GM13977 (cell line): ENCODE data around the gene PPP1CA.
A peak's percentile ranks its signal among the peaks of the same experiment; 100 is the strongest.

Experiments
- DNase-seq: peaks from one replicate; pipeline ENCODE4 v3.0.0; 2012; ENCODE audit warnings: low spot score
- in situ Hi-C: fragments of 300-500 bp; cut with MboI; formaldehyde crosslinking; loops from one replicate; pipeline ENCODE4 v1.12.0; 2022; ENCODE audit warnings: low sequenced_read_pairs, low pct_unique_long_range_greater_than_20kb, mixed read lengths, inconsistent platforms; ENCODE audit not compliant: unreplicated experiment
- TF ChIP-seq, protein P1 (sequence below): IDR thresholded peaks from 2 replicates; pipeline ENCODE4 v1.5.1; 2012; ENCODE audit warnings: mild to moderate bottlenecking, control low read depth; ENCODE audit not compliant: insufficient read depth; ENCODE audit errors: extremely low read depth, missing control alignments

The PPP1CA gene

DNA sequence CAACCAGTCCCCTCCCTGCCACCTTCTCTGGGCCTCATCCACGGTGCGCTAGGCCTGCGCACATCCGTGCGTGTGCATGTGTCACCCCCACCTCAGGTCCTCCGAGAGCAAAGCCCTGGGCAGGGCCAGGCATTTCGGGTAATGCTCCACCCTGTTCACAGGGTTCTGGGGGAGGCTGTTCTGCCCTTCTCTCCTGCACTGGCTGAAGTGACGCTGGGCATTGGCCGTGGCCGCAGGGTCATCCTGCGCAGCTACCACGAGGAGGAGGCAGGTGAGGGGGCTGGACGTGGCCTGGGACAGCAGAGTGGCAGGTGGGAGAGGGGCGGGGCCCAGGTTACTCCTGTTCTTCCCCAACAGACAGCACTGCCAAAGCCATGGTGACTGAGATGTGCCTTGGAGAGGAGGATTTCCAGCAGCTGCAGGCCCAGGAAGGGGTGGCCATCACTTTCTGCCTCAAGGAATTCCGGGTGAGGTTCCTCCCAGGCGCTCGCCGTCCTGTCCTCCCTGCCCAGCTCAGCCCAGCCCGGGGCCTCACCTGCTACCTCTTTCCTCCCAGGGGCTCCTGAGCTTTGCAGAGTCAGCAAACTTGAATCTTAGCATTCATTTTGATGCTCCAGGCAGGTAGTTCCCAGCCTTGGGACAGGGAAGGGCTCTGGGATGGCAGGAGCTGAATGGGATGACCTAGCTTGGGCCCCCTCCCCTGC lies 6.0 kb downstream of the PPP1CA start:
- TF ChIP-seq, protein P1, sequence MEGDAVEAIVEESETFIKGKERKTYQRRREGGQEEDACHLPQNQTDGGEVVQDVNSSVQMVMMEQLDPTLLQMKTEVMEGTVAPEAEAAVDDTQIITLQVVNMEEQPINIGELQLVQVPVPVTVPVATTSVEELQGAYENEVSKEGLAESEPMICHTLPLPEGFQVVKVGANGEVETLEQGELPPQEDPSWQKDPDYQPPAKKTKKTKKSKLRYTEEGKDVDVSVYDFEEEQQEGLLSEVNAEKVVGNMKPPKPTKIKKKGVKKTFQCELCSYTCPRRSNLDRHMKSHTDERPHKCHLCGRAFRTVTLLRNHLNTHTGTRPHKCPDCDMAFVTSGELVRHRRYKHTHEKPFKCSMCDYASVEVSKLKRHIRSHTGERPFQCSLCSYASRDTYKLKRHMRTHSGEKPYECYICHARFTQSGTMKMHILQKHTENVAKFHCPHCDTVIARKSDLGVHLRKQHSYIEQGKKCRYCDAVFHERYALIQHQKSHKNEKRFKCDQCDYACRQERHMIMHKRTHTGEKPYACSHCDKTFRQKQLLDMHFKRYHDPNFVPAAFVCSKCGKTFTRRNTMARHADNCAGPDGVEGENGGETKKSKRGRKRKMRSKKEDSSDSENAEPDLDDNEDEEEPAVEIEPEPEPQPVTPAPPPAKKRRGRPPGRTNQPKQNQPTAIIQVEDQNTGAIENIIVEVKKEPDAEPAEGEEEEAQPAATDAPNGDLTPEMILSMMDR, result no peak
- in situ Hi-C loops, result no loop called here
- DNase-seq, result no peak

DNA sequence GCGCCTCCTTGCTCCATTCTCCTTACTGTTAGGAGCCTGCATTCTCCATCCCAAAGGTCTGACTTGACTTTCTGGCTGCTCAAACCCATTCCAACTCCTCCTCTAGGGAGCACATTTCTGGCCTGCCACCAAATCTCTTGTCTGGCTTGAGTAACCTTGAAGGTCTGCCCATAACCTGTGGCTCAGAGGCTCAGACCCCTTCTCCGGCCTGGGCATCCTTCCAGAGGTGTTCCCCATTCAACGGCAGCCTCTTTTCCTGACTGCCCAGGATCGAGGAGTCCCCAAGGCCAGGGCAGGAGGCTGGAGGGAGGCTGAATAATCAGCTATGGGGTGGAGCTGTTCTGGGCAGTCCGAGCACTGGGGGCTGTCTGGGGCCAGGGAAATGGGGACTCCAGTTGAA lies 7.7 kb downstream of the PPP1CA start:
- in situ Hi-C loops, result no loop called here
- DNase-seq, result no peak
- TF ChIP-seq, protein P1, result no peak

DNA sequence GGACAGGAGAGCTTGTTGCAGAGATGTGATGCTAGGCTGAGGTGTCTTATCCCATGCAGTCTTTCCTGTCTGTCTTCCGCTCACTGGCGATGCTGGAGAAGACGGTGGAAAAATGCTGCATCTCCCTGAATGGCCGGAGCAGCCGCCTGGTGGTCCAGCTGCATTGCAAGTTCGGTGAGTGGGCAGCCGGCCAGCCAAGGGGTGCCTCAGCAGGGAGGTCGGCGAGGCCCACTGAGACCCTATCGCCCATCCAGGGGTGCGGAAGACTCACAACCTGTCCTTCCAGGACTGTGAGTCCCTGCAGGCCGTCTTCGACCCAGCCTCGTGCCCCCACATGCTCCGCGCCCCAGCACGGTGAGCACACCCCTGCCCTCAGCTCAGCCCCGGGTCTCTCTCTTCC lies 8.2 kb downstream of the PPP1CA start:
- in situ Hi-C loops, result no loop called here
- no peak for DNase-seq
- TF ChIP-seq, protein P1, result no peak

DNA sequence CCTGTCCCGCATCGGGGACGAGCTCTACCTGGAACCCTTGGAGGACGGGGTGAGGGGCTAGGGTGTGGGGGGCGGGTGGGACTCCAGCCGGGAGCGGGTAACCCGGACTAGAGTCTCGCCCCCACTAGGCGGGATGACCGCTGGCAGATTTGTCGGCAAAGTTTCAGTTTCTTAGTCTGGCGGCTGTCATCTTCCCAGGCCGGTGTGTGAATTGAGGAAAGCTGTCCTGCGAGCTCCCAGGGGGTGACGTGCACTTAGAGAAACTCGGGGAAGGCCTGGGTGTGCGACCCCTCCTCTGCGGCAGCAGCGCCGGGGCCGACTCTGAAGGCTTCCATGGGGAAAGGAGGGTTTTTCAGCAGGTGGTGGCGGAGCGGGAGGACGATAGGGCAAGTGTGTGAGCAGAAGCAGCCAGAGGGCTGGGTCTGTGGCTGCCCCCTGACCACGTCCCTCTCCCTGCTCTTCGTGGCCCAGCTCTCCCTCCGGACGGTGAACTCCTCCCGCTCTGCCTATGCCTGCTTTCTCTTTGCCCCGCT lies 9.4 kb downstream of the PPP1CA start:
- TF ChIP-seq, protein P1, result no peak
- DNase-seq, result no peak
- in situ Hi-C loops, result no loop called here

DNA sequence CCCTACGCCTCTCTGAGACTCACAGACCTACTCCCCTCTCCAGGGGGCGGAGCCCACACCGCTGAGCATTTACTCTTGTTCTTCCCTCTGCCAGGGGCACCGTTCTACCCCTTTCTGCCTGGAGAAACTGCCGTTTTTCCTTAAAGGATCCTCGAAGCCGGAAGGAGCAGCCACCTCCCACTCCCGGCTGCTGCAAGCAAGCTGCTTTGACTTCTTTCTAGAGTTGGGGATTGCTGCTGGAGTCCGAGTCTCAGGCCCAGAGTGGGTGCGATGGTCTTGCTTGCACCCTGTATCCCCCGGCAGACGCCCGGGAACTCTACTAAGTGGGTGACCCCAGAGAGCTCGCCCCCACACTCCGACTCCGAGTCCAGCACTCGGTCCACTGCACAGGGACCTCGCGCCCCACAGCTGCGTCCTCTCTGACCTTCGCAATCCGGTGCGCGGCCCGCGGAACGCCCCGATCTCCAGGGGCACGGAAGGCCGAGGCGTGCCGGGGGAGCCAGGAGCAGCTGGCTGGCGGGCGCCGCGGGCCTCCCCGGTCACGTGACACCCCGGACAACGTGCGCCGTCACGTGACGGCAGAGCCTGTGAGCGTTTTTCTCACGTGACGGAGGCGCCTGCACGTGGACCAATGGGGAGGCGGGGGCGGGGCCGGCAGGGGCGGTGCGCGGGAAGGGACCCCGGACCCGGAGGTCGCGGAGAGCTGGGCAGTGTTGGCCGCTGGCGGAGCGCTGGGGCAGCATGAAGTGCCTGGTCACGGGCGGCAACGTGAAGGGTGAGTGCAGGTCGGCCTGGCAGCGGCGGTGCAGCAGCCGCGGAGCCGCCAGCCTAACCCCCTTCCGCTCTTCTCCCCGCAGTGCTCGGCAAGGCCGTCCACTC lies 10.1 kb downstream of the PPP1CA start, which contains the start of gene RAD9A:
RAD9A (plus strand) TSS at position 683 of the 879 bp plus-strand sequence; CDS start at position 742, 59 bp downstream.
- peak; percentile 99 for DNase-seq
- in situ Hi-C loops, result no loop called here
- TF ChIP-seq, protein P1, result no peak

DNA sequence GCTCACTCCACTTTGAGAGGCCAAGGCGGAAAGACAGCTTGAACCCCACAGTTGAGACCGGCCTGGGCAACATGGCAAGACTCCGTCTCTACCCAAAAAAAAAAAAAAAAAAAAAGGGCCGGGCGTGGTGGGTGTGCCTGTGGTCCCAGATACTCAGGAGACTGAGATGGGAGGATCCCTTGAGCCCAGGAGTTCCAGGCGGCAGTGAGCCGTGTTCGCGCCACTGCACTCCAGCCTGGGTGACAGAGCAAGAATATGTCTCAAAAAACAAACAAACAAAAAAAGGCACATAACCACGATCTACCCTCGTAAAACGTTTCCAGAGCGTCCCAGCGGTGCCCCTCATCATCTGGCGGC lies 10.7 kb downstream of the PPP1CA start:
- TF ChIP-seq, protein P1, result no peak
- in situ Hi-C loops, result no loop called here
- DNase-seq, result no peak
